ENCODE data around the gene HRH1.
A peak's percentile ranks its signal among the peaks of the same experiment; 100 is the strongest.

The HRH1 gene

DNA sequence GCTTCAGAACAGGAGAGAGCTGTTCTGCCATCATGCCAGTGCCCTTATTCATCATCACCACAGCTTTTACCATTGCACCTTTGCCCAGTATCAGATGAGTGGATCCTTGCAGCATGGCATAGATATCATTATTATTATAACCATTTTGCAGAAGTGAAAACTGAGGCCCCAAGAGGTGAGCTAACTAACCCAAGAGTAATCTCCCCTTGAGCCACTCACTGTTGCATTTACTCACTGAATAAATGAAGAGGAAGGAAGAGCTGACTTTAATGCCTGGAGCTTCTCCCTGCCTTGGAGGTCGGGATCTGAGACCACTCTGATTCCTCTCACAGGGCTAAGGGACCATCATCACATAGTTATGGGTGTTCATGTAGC is 32.0 kb downstream of the HRH1 start:
- Histone ChIP-seq H3K36me3 (ENCODE audit: low read depth) (no peaks in the 10 kb centered on the region), H3K4me1 (ENCODE audit: insufficient read depth, poor library complexity, severe bottlenecking) (peaks cover 52% of the 10 kb centered on the region), H3K27ac (ENCODE audit: poor library complexity, severe bottlenecking) (peak overlapping the region; percentile 79), H3K4me3 (ENCODE audit: severe bottlenecking) (no peak overlapping the region), H3K27me3 (ENCODE audit: insufficient read depth, poor library complexity, severe bottlenecking) (no peaks in the 10 kb centered on the region), H3K9me3 (ENCODE audit: severe bottlenecking) (no peaks in the 10 kb centered on the region)
- no peak for DNase-seq (ENCODE audit: low spot score)
- ATAC-seq (ENCODE audit: low read depth) = no peak
- TF ChIP-seq, protein P1, sequence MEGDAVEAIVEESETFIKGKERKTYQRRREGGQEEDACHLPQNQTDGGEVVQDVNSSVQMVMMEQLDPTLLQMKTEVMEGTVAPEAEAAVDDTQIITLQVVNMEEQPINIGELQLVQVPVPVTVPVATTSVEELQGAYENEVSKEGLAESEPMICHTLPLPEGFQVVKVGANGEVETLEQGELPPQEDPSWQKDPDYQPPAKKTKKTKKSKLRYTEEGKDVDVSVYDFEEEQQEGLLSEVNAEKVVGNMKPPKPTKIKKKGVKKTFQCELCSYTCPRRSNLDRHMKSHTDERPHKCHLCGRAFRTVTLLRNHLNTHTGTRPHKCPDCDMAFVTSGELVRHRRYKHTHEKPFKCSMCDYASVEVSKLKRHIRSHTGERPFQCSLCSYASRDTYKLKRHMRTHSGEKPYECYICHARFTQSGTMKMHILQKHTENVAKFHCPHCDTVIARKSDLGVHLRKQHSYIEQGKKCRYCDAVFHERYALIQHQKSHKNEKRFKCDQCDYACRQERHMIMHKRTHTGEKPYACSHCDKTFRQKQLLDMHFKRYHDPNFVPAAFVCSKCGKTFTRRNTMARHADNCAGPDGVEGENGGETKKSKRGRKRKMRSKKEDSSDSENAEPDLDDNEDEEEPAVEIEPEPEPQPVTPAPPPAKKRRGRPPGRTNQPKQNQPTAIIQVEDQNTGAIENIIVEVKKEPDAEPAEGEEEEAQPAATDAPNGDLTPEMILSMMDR (IDR thresholded peaks at IDR 0.05; ENCODE audit: poor library complexity, severe bottlenecking) = no peak

DNA sequence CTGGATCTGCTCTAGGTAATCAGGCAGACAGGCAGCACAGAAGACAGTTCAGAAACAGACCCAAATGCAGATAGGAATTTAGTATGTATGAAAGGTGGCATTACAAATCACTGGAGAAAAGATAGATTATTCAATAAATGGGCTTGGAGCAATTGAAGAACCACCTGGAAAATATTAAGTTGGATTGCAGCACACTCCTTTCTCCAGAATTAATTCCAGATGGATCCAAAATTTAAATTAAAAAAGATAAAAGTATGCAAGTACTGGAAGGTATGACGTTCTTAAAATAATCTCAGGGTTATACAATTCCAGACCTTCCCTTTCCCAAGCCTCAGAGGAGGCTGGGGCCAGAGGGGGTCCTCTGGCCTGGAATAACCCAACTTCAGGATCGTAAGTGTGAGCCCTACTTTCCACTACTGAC is 32.5 kb downstream of the HRH1 start:
- no peak for ATAC-seq (ENCODE audit: low read depth)
- DNase-seq (ENCODE audit: low spot score) = no peak
- Histone ChIP-seq H3K27me3 (ENCODE audit: insufficient read depth, poor library complexity, severe bottlenecking) (no peaks in the 10 kb centered on the region), H3K4me3 (ENCODE audit: severe bottlenecking) (no peak overlapping the region), H3K27ac (ENCODE audit: poor library complexity, severe bottlenecking) (peak overlapping the region; percentile 79), H3K36me3 (ENCODE audit: low read depth) (no peaks in the 10 kb centered on the region), H3K4me1 (ENCODE audit: insufficient read depth, poor library complexity, severe bottlenecking) (peaks cover 49% of the 10 kb centered on the region), H3K9me3 (ENCODE audit: severe bottlenecking) (no peaks in the 10 kb centered on the region)
- TF ChIP-seq, protein P1 (IDR thresholded peaks at IDR 0.05; ENCODE audit: poor library complexity, severe bottlenecking) = no peak

- peak overlapping the region; percentile 79 for H3K27ac ChIP-seq (ENCODE audit: poor library complexity, severe bottlenecking)
- peaks cover 45% of the 10 kb centered on the region for H3K4me1 ChIP-seq (ENCODE audit: insufficient read depth, poor library complexity, severe bottlenecking)
- H3K27me3 ChIP-seq (ENCODE audit: insufficient read depth, poor library complexity, severe bottlenecking) = no peaks in the 10 kb centered on the region
- H3K9me3 ChIP-seq (ENCODE audit: severe bottlenecking) = no peaks in the 10 kb centered on the region
- ATAC-seq (ENCODE audit: low read depth) = no peak
- no peak overlapping the region for H3K4me3 ChIP-seq (ENCODE audit: severe bottlenecking)
- DNase-seq (ENCODE audit: low spot score) = no peak
- H3K36me3 ChIP-seq (ENCODE audit: low read depth) = no peaks in the 10 kb centered on the region
- TF ChIP-seq, protein P1 (IDR thresholded peaks at IDR 0.05; ENCODE audit: poor library complexity, severe bottlenecking) = no peak
These were observed 33.4 kb downstream of the HRH1 start for GRCh38 chr3:11187681-11188080.

DNA sequence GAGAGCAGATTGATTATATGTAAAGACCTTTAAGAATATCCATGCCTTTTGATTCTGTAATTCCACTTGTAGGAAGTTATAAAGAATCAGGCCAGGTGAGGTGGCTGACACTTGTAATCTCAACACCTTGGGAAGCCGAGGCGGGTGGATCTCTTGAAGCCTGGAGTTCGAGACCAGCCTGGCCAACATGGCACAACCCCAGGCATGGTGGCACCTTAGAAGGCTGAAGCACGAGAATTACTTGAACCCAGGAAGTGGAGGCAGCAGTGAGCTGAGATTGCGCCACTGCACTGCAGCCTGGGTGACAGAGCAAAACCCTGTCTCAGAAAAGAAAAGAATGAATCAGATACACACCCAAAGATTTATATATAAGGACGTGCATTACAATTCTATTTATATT is 33.9 kb downstream of the HRH1 start:
- peaks cover 45% of the 10 kb centered on the region for H3K4me1 ChIP-seq (ENCODE audit: insufficient read depth, poor library complexity, severe bottlenecking)
- peaks cover 3% of the 10 kb centered on the region; the same call in 1 of the 2 replicates for H3K36me3 ChIP-seq (ENCODE audit: low read depth)
- no peaks in the 10 kb centered on the region for H3K27me3 ChIP-seq (ENCODE audit: insufficient read depth, poor library complexity, severe bottlenecking)
- DNase-seq (ENCODE audit: low spot score) = no peak
- TF ChIP-seq, protein P1 (IDR thresholded peaks at IDR 0.05; ENCODE audit: poor library complexity, severe bottlenecking) = no peak
- H3K9me3 ChIP-seq (ENCODE audit: severe bottlenecking) = no peaks in the 10 kb centered on the region
- ATAC-seq (ENCODE audit: low read depth) = no peak
- H3K27ac ChIP-seq (ENCODE audit: poor library complexity, severe bottlenecking) = peak overlapping the region; percentile 79
- H3K4me3 ChIP-seq (ENCODE audit: severe bottlenecking) = no peak overlapping the region

GRCh38 chr3:11195201-11195600 is 40.9 kb downstream of the HRH1 start:
- Histone ChIP-seq H3K27ac (ENCODE audit: poor library complexity, severe bottlenecking) (peak overlapping the region; percentile 97), H3K4me1 (ENCODE audit: insufficient read depth, poor library complexity, severe bottlenecking) (peaks cover 24% of the 10 kb centered on the region), H3K27me3 (ENCODE audit: insufficient read depth, poor library complexity, severe bottlenecking) (no peaks in the 10 kb centered on the region), H3K4me3 (ENCODE audit: severe bottlenecking) (no peak overlapping the region), H3K9me3 (ENCODE audit: severe bottlenecking) (no peaks in the 10 kb centered on the region), H3K36me3 (ENCODE audit: low read depth) (peaks cover 8% of the 10 kb centered on the region; the same call in 1 of the 2 replicates)
- DNase-seq (ENCODE audit: low spot score) = no peak
- no peak for ATAC-seq (ENCODE audit: low read depth)
- TF ChIP-seq, protein P1 (IDR thresholded peaks at IDR 0.05; ENCODE audit: poor library complexity, severe bottlenecking) = no peak

Measured in RWPE2 (cell line).